Left lung (tissue), 10 donors: Measurements from ENCODE around the gene B3GALT6. TPM values are rescaled to one million over a fixed set of nuclear protein-coding genes. Genes with fewer than 3 reads are reported as not detected.
A peak's percentile ranks its signal among the peaks of the same experiment; 100 is the strongest.

ENCODE experiments used
- ATAC-seq: fragments of 200-7000 bp; cut with Tn5 transposase; one replicate; pipeline ENCODE4 v1.9.1; 2020; ENCODE audit warnings: moderate library complexity
- DNase-seq, 4 donors: peaks; one replicate each; pipeline ENCODE4 v3.0.0-alpha.2; 2013 to 2020
- H3K27ac ChIP-seq, 2 donors: fragments of 200-600 bp; sonication (generic) in 1 of 2; one replicate each; pipeline versions ENCODE4 v1.5.0 to v1.8.0; 2020 to 2021
- H3K27me3 ChIP-seq, 2 donors: fragments of 200-600 bp; sonication (generic) in 1 of 2; one replicate each; pipeline versions ENCODE4 v1.5.0 to v1.8.0; 2020 to 2021
- H3K36me3 ChIP-seq, 2 donors: fragments of 200-600 bp; sonication (generic) in 1 of 2; one replicate each; pipeline versions ENCODE4 v1.5.0 to v1.8.0; 2020 to 2021
- H3K4me1 ChIP-seq, 2 donors: fragments of 200-600 bp; one replicate each; pipeline ENCODE4 v1.8.0; 2021
- H3K4me3 ChIP-seq, 2 donors: fragments of 200-600 bp; sonication (generic) in 1 of 2; one replicate each; pipeline versions ENCODE4 v1.5.0 to v1.8.0; 2020 to 2021; ENCODE audit warnings: mild to moderate bottlenecking in 1 of 2
- H3K9me3 ChIP-seq, 2 donors: fragments of 200-600 bp; sonication (generic) in 1 of 2; one replicate each; pipeline versions ENCODE4 v1.5.0 to v1.8.0; 2020 to 2021
- intact Hi-C, 2 donors: fragments of 100-400 bp; cut with DNase I; formaldehyde crosslinking; loops; one replicate each; pipeline versions ENCODE4 v1.11.2 to v1.14.2; 2022
- polyA plus RNA-seq, 6 donors: library from polyadenylated mRNA; unstranded; fragments of 120-200 nt; gene quantifications; one replicate each; pipeline ENCODE4 v1.2.1, GENCODE V29; 2013; ENCODE audit not compliant: insufficient read length in 6 of 6
- total RNA-seq, 2 donors: library from RNA; stranded (reverse); fragmentation: NEBNext Ultra II Directional; extraction: Animal tissue kit (Norgen Biotek cat#: 25700); gene quantifications; one replicate each; pipeline ENCODE4 v1.2.1, GENCODE V29; 2021
- TF ChIP-seq, protein P1 (sequence below), 2 donors: fragments of 200-600 bp; sonication (generic) in 1 of 2; IDR thresholded peaks; one replicate each; pipeline versions ENCODE4 v1.5.0 to v1.8.0; 2021; ENCODE audit warnings: antibody characterized with exemption in 2 of 2
- donor health status: DM: no; HTN: yes; CAD: no.
- donor health status: DM: no; HTN: no; CAD: no.

B3GALT6 gene
- total and polyA plus RNA-seq, 8 donors, result 12.6 to 25.2 (median 17.8) TPM

- Histone ChIP-seq H3K27ac (no peak overlapping the region), H3K27me3 (peaks cover 18 to 79% of the 10 kb centered on the region in 2 donors), H3K4me1 (peaks cover 7 to 40% of the 10 kb centered on the region in 2 donors), H3K36me3 (no peaks in the 10 kb centered on the region), H3K9me3 (no peaks in the 10 kb centered on the region), H3K4me3 (peak overlapping the region in 1 of 2 donors; percentile 10)
- no peak for ATAC-seq
- intact Hi-C loops, result no loop called here
- peak in 1 of 4 donors; percentile 76 for DNase-seq
- TF ChIP-seq, protein P1, sequence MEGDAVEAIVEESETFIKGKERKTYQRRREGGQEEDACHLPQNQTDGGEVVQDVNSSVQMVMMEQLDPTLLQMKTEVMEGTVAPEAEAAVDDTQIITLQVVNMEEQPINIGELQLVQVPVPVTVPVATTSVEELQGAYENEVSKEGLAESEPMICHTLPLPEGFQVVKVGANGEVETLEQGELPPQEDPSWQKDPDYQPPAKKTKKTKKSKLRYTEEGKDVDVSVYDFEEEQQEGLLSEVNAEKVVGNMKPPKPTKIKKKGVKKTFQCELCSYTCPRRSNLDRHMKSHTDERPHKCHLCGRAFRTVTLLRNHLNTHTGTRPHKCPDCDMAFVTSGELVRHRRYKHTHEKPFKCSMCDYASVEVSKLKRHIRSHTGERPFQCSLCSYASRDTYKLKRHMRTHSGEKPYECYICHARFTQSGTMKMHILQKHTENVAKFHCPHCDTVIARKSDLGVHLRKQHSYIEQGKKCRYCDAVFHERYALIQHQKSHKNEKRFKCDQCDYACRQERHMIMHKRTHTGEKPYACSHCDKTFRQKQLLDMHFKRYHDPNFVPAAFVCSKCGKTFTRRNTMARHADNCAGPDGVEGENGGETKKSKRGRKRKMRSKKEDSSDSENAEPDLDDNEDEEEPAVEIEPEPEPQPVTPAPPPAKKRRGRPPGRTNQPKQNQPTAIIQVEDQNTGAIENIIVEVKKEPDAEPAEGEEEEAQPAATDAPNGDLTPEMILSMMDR (IDR thresholded peaks at IDR 0.05), result no peak
Measured at GRCh38 chr1:1205769-1206375, 26.2 kb upstream of the B3GALT6 start.

GRCh38 chr1:1206376-1206965, 25.6 kb upstream of the B3GALT6 start, which contains the start of gene TNFRSF18:
TNFRSF18 (minus strand) TSS chr1:1206592; CDS start chr1:1206571, 21 bp downstream.
- intact Hi-C loops, result no loop called here
- DNase-seq, result peak in 2 of 4 donors; percentile 37 to 86
- Histone ChIP-seq H3K36me3 (no peaks in the 10 kb centered on the region), H3K4me3 (peak within 1 kb of the TSS in 1 of 2 donors; percentile 10), H3K27me3 (peaks cover 18 to 73% of the 10 kb centered on the region in 2 donors), H3K4me1 (peaks cover 7 to 34% of the 10 kb centered on the region in 2 donors), H3K27ac (no peak within 1 kb of the TSS), H3K9me3 (no peaks in the 10 kb centered on the region)
- ATAC-seq, result peak; percentile 67
- TF ChIP-seq, protein P1 (IDR thresholded peaks at IDR 0.05), result no peak

DNA sequence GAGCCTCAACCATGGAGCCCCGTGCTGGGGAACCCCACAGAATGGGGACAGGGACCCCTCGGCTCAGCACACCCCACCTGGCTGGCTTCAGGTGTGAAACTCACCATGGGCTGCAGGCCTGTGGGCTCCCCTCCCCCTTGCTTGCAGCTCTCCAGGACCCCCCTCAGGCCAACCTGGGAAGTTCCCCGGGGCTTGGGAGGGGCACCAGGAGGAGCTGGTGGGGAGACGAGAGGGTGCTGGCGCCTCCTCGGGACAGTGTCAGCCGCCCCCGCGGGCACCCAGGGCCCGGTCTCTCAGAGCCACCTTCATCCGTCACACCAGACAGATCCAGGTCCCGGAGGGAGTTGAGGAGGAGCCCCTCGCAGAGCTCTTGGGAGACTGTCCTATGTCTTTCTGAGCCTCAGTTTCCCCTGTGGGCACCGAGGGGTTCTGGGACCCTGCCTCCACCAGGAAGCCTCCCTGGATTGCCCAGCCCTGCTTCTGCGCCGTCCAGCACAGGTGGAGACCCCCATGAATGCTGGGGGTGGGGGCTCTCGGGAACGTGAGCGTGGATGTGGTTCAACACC, 25.0 kb upstream of the B3GALT6 start:
- H3K4me3 ChIP-seq, result no peak overlapping the region

GRCh38 chr1:1207571-1207892, 24.5 kb upstream of the B3GALT6 start:
- no peak overlapping the region for H3K27ac ChIP-seq
- TF ChIP-seq, protein P1 (IDR thresholded peaks at IDR 0.05), result no peak
- DNase-seq, result peak in 1 of 4 donors; percentile 53
- no peak overlapping the region for H3K4me3 ChIP-seq
- H3K4me1 ChIP-seq, result peaks cover 7 to 40% of the 10 kb centered on the region in 2 donors
- ATAC-seq, result no peak
- no peaks in the 10 kb centered on the region for H3K36me3 ChIP-seq
- H3K9me3 ChIP-seq, result no peaks in the 10 kb centered on the region
- H3K27me3 ChIP-seq, result peaks cover 18 to 76% of the 10 kb centered on the region in 2 donors
- intact Hi-C loops, result no loop called here

More for the DNA sequence above, 25.0 kb upstream of the B3GALT6 start:
- peaks cover 7 to 36% of the 10 kb centered on the region in 2 donors for H3K4me1 ChIP-seq
- no peak overlapping the region for H3K27ac ChIP-seq
- no peaks in the 10 kb centered on the region for H3K9me3 ChIP-seq
- TF ChIP-seq, protein P1 (IDR thresholded peaks at IDR 0.05), result no peak
- ATAC-seq, result no peak
- intact Hi-C loops, result no loop called here
- H3K36me3 ChIP-seq, result no peaks in the 10 kb centered on the region
- peak in 1 of 4 donors; percentile 56 for DNase-seq
- peaks cover 18 to 75% of the 10 kb centered on the region in 2 donors for H3K27me3 ChIP-seq
